Measurements from ENCODE around the gene LIN37. TPM values are rescaled to one million over a fixed set of nuclear protein-coding genes. Genes with fewer than 3 reads are reported as not detected.

LIN37 gene
- total RNA-seq, 1 experiment from 2014 or later, result 11.3 TPM

DNA sequence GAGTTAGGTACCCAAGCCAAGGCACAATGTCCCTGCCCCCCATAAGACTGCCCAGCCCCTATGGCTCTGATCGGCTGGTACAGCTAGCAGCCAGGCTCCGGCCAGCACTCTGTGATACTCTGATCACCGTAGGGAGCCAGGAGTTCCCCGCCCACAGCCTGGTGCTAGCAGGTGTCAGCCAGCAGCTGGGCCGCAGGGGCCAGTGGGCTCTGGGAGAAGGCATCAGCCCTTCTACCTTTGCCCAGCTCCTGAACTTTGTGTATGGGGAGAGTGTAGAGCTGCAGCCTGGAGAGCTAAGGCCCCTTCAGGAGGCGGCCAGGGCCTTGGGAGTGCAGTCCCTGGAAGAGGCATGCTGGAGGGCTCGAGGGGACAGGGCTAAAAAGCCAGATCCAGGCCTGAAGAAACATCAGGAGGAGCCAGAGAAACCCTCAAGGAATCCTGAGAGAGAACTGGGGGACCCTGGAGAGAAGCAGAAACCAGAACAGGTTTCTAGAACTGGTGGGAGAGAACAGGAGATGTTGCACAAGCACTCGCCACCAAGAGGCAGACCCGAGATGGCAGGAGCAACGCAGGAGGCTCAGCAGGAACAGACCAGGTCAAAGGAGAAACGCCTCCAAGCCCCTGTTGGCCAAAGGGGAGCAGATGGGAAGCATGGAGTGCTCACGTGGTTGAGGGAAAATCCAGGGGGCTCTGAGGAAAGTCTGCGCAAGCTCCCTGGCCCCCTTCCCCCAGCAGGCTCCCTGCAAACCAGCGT is 33.6 kb upstream of the LIN37 start:
- no peak for TF ChIP-seq EZH2 (IDR thresholded peaks at IDR 0.05; ENCODE audit: borderline replicate concordance, low read depth, low read length, poor library complexity, severe bottlenecking)
- TF ChIP-seq, protein P1, sequence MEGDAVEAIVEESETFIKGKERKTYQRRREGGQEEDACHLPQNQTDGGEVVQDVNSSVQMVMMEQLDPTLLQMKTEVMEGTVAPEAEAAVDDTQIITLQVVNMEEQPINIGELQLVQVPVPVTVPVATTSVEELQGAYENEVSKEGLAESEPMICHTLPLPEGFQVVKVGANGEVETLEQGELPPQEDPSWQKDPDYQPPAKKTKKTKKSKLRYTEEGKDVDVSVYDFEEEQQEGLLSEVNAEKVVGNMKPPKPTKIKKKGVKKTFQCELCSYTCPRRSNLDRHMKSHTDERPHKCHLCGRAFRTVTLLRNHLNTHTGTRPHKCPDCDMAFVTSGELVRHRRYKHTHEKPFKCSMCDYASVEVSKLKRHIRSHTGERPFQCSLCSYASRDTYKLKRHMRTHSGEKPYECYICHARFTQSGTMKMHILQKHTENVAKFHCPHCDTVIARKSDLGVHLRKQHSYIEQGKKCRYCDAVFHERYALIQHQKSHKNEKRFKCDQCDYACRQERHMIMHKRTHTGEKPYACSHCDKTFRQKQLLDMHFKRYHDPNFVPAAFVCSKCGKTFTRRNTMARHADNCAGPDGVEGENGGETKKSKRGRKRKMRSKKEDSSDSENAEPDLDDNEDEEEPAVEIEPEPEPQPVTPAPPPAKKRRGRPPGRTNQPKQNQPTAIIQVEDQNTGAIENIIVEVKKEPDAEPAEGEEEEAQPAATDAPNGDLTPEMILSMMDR (conservative IDR thresholded peaks at IDR 0.05; ENCODE audit: low read depth, low read length), result no peak
- no peak for DNase-seq (ENCODE audit: low spot score)
- CTCF ChIA-PET, result interaction anchor here (1.0 kb wide), 1 partner anchor 13 kb away, joined by 3 read pairs; no protein-coding TSS in a partner anchor
- Histone ChIP-seq H3K4me3 (ENCODE audit: low read depth, low read length, poor library complexity, severe bottlenecking) (no peak overlapping the region), H3K27me3 (replicated peaks; ENCODE audit: insufficient read depth, low read depth, low read length, poor library complexity) (no peaks in the 10 kb centered on the region), H3K27ac (ENCODE audit: low read depth, low read length, poor library complexity, severe bottlenecking) (no peak overlapping the region), H3K36me3 (ENCODE audit: insufficient read depth, low read length, poor library complexity, severe bottlenecking) (peaks cover 1% of the 10 kb centered on the region), H3K9me3 (ENCODE audit: low read depth, low read length, poor library complexity, severe bottlenecking) (no peaks in the 10 kb centered on the region), H3K4me1 (ENCODE audit: insufficient read depth, low read length, poor library complexity, severe bottlenecking) (peaks cover 8% of the 10 kb centered on the region)
- POLR2A ChIA-PET (ENCODE audit: low non-redundant PET), result interaction anchor here (0.6 kb wide), 1 partner anchor 447 kb away, joined by 3 read pairs; no protein-coding TSS in a partner anchor
- intact Hi-C loops (cut with micrococcal nuclease; ENCODE audit: unreplicated experiment), result no loop called here
- no TSS peak for BruUV-seq (replicated peaks)

DNA sequence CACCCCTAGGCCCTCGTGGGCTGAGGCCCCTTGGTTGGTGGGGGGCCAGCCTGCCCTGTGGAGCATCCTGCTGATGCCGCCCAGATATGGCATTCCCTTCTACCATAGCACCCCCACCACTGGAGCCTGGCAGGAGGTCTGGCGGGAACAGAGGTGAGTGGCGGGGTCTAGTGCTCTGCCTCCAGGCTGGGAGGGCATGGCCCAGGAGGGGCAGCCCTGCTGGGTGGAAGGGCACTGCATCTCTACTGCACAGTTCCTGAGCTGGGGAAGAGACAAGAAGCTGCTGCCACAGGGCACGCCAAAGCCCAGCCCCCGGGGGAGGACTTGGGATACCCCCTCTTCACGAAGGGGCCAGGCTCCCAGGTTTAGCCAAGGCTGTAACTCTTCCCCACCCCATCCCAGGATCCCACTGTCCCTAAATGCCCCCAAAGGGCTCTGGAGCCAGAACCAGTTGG is 33.0 kb upstream of the LIN37 start:
- ChIA-PET CTCF (no interaction called here), POLR2A (ENCODE audit: low non-redundant PET) (no interaction called here)
- BruUV-seq (replicated peaks), result no TSS peak
- Histone ChIP-seq H3K9me3 (ENCODE audit: low read depth, low read length, poor library complexity, severe bottlenecking) (no peaks in the 10 kb centered on the region), H3K27ac (ENCODE audit: low read depth, low read length, poor library complexity, severe bottlenecking) (no peak overlapping the region), H3K36me3 (ENCODE audit: insufficient read depth, low read length, poor library complexity, severe bottlenecking) (peaks cover 7% of the 10 kb centered on the region), H3K4me1 (ENCODE audit: insufficient read depth, low read length, poor library complexity, severe bottlenecking) (peaks cover 8% of the 10 kb centered on the region), H3K4me3 (ENCODE audit: low read depth, low read length, poor library complexity, severe bottlenecking) (no peak overlapping the region), H3K27me3 (replicated peaks; ENCODE audit: insufficient read depth, low read depth, low read length, poor library complexity) (no peaks in the 10 kb centered on the region)
- DNase-seq (ENCODE audit: low spot score), result no peak
- TF ChIP-seq EZH2 (IDR thresholded peaks at IDR 0.05; ENCODE audit: borderline replicate concordance, low read depth, low read length, poor library complexity, severe bottlenecking), result no peak
- TF ChIP-seq, protein P1 (conservative IDR thresholded peaks at IDR 0.05; ENCODE audit: low read depth, low read length), result no peak
- intact Hi-C loops (cut with micrococcal nuclease; ENCODE audit: unreplicated experiment), result no loop called here

DNA sequence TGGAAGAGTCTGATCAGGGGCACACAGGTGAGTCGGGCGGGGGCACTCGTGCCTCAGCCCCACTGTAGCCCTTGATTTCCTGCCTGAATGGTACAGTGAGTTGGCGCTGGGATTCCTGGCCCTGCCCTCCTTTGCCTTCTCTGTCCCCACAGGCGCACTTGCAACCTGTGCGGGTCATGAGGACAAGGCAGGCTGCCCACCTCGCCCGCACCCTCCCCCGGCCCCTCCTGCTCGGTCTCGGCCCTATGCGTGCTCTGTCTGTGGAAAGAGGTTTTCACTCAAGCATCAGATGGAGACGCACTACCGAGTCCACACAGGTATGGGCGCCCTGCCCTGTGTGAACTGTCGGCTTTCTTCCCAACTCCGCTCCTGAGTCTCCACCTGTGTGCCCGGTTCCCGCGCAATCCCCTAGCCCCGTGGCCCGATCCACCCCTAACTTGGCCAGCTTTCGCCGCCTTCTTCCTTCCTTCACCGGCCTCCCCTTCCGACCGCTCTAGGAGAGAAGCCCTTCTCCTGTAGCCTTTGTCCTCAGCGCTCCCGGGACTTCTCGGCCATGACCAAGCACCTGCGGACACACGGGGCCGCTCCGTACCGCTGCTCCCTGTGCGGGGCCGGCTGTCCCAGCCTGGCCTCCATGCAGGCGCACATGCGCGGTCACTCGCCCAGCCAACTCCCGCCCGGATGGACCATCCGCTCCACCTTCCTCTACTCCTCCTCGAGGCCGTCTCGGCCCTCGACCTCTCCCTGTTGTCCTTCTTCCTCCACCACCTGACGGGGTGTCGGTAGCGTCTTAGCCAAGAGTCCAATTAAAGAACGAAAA is 32.2 kb upstream of the LIN37 start:
- ChIA-PET CTCF (no interaction called here), POLR2A (ENCODE audit: low non-redundant PET) (no interaction called here)
- Histone ChIP-seq H3K9me3 (ENCODE audit: low read depth, low read length, poor library complexity, severe bottlenecking) (no peaks in the 10 kb centered on the region), H3K27ac (ENCODE audit: low read depth, low read length, poor library complexity, severe bottlenecking) (peak overlapping the region; percentile 89), H3K27me3 (replicated peaks; ENCODE audit: insufficient read depth, low read depth, low read length, poor library complexity) (no peaks in the 10 kb centered on the region), H3K4me3 (ENCODE audit: low read depth, low read length, poor library complexity, severe bottlenecking) (peak overlapping the region; percentile 96), H3K36me3 (ENCODE audit: insufficient read depth, low read length, poor library complexity, severe bottlenecking) (peaks cover 8% of the 10 kb centered on the region), H3K4me1 (ENCODE audit: insufficient read depth, low read length, poor library complexity, severe bottlenecking) (peaks cover 8% of the 10 kb centered on the region)
- intact Hi-C loops (cut with micrococcal nuclease; ENCODE audit: unreplicated experiment), result loop anchor here (2.0 kb wide), 2 partner anchors 21 to 167 kb away; no protein-coding TSS in a partner anchor
- TF ChIP-seq, protein P1 (conservative IDR thresholded peaks at IDR 0.05; ENCODE audit: low read depth, low read length), result no peak
- no peak for TF ChIP-seq EZH2 (IDR thresholded peaks at IDR 0.05; ENCODE audit: borderline replicate concordance, low read depth, low read length, poor library complexity, severe bottlenecking)
- no TSS peak for BruUV-seq (replicated peaks)
- no peak for DNase-seq (ENCODE audit: low spot score)
